IPS-20b (cell line): Measurements from ENCODE around the gene SLC17A7.
A peak's percentile ranks its signal among the peaks of the same experiment; 100 is the strongest.

Source experiments
- H3K27ac ChIP-seq: one replicate; pipeline ENCODE4 v1.5.1; 2013; ENCODE audit warnings: low read length
- H3K27me3 ChIP-seq: 2 replicates; pipeline ENCODE4 v1.6.1; 2013; ENCODE audit warnings: mild to moderate bottlenecking, low read length, inconsistent platforms; ENCODE audit not compliant: insufficient read depth
- H3K36me3 ChIP-seq: 2 replicates; pipeline ENCODE4 v1.6.1; 2013; ENCODE audit warnings: low read depth, mild to moderate bottlenecking, inconsistent platforms, low read length, moderate library complexity; ENCODE audit not compliant: insufficient read depth
- H3K4me1 ChIP-seq: 2 replicates; pipeline ENCODE4 v1.6.1; 2013; ENCODE audit warnings: mild to moderate bottlenecking, control low read depth, inconsistent platforms, low read length, moderate library complexity; ENCODE audit not compliant: insufficient read depth
- H3K4me3 ChIP-seq: 2 replicates; pipeline ENCODE4 v1.5.1; 2013; ENCODE audit warnings: mild to moderate bottlenecking, low read length, inconsistent platforms
- H3K9ac ChIP-seq: 2 replicates; pipeline ENCODE4 v1.6.1; 2013; ENCODE audit warnings: low read depth, mild to moderate bottlenecking, inconsistent platforms, low read length, moderate library complexity
- H3K9me3 ChIP-seq: 2 replicates; pipeline ENCODE4 v1.6.1; 2013; ENCODE audit warnings: mild to moderate bottlenecking, low read depth, low read length, inconsistent platforms; ENCODE audit not compliant: insufficient read depth

Gene SLC17A7

GRCh38 chr19:49441210-49441959 lies at the start of gene SLC17A7:
Gene SLC17A7, minus strand, starts transcription at chr19:49441527. Its CDS starts 148 bp downstream, at chr19:49441379.
- peak within 1 kb of the TSS; percentile 66 for H3K4me3 ChIP-seq
- peaks cover 2% of the 10 kb centered on the region for H3K36me3 ChIP-seq
- H3K9ac ChIP-seq: no peak within 1 kb of the TSS
- no peaks in the 10 kb centered on the region for H3K9me3 ChIP-seq
- H3K4me1 ChIP-seq: peaks cover 13% of the 10 kb centered on the region; the same call in 1 of the 2 replicates
- H3K27ac ChIP-seq: no peak within 1 kb of the TSS
- peaks cover 60% of the 10 kb centered on the region for H3K27me3 ChIP-seq

- peak overlapping the region; percentile 100 for H3K9ac ChIP-seq
- H3K9me3 ChIP-seq: no peaks in the 10 kb centered on the region
- H3K27me3 ChIP-seq: no peaks in the 10 kb centered on the region
- H3K36me3 ChIP-seq: peaks cover 54% of the 10 kb centered on the region
- H3K27ac ChIP-seq: peak overlapping the region; percentile 98
- peak overlapping the region; percentile 94; the same call in 1 of the 2 replicates for H3K4me3 ChIP-seq
- peaks cover 5% of the 10 kb centered on the region for H3K4me1 ChIP-seq
Observed at GRCh38 chr19:49490287-49491029, 49.1 kb upstream of the SLC17A7 start.

- H3K36me3 ChIP-seq: peaks cover 54% of the 10 kb centered on the region
- H3K27me3 ChIP-seq: no peaks in the 10 kb centered on the region
- peaks cover 5% of the 10 kb centered on the region for H3K4me1 ChIP-seq
Observed at GRCh38 chr19:49489601-49490167, 48.4 kb upstream of the SLC17A7 start.

GRCh38 chr19:49488863-49489537 lies 47.7 kb upstream of the SLC17A7 start:
- Histone ChIP-seq H3K27me3 (no peaks in the 10 kb centered on the region), H3K9ac (peak overlapping the region; percentile 100), H3K36me3 (peaks cover 54% of the 10 kb centered on the region), H3K4me3 (peak overlapping the region; percentile 94), H3K9me3 (no peaks in the 10 kb centered on the region), H3K4me1 (peaks cover 5% of the 10 kb centered on the region), H3K27ac (peak overlapping the region; percentile 98)

More at GRCh38 chr19:49489601-49490167, 48.4 kb upstream of the SLC17A7 start:
- Histone ChIP-seq H3K4me3 (peak overlapping the region; percentile 94), H3K27ac (peak overlapping the region; percentile 98), H3K9ac (peak overlapping the region; percentile 100), H3K9me3 (no peaks in the 10 kb centered on the region)

GRCh38 chr19:49488046-49488862 lies 46.9 kb upstream of the SLC17A7 start:
- Histone ChIP-seq H3K27ac (peak overlapping the region; percentile 98), H3K4me1 (peaks cover 5% of the 10 kb centered on the region), H3K36me3 (peaks cover 54% of the 10 kb centered on the region), H3K9ac (peak overlapping the region; percentile 100), H3K4me3 (peak overlapping the region; percentile 94), H3K9me3 (no peaks in the 10 kb centered on the region), H3K27me3 (no peaks in the 10 kb centered on the region)

GRCh38 chr19:49487277-49488045 lies 46.1 kb upstream of the SLC17A7 start, which contains the start of gene RPL13A:
Gene RPL13A, plus strand, starts transcription at chr19:49487608. Its CDS starts 22 bp downstream, at chr19:49487630.
- H3K9ac ChIP-seq: peak within 1 kb of the TSS; percentile 100
- peak within 1 kb of the TSS; percentile 98 for H3K27ac ChIP-seq
- H3K4me3 ChIP-seq: peak within 1 kb of the TSS; percentile 94
- H3K4me1 ChIP-seq: peaks cover 5% of the 10 kb centered on the region
- no peaks in the 10 kb centered on the region for H3K27me3 ChIP-seq
- H3K36me3 ChIP-seq: peaks cover 49% of the 10 kb centered on the region
- H3K9me3 ChIP-seq: no peaks in the 10 kb centered on the region

- peaks cover 43% of the 10 kb centered on the region for H3K36me3 ChIP-seq
- H3K27ac ChIP-seq: no peak overlapping the region
- H3K9ac ChIP-seq: 0 out of 2 replicates have a peak overlapping the region, but pooled peaks have one; percentile 34
- H3K27me3 ChIP-seq: no peaks in the 10 kb centered on the region
- no peaks in the 10 kb centered on the region for H3K9me3 ChIP-seq
- peaks cover 5% of the 10 kb centered on the region for H3K4me1 ChIP-seq
- no peak overlapping the region for H3K4me3 ChIP-seq
Observed at GRCh38 chr19:49486710-49487276, 45.5 kb upstream of the SLC17A7 start.

GRCh38 chr19:49486232-49486631 lies 44.9 kb upstream of the SLC17A7 start:
- Histone ChIP-seq H3K4me3 (no peak overlapping the region), H3K9ac (0 out of 2 replicates have a peak overlapping the region, but pooled peaks have one; percentile 34), H3K27ac (no peak overlapping the region), H3K4me1 (peaks cover 5% of the 10 kb centered on the region), H3K36me3 (peaks cover 37% of the 10 kb centered on the region), H3K27me3 (no peaks in the 10 kb centered on the region), H3K9me3 (no peaks in the 10 kb centered on the region)

GRCh38 chr19:49481020-49481683 lies 39.8 kb upstream of the SLC17A7 start:
- no peaks in the 10 kb centered on the region for H3K36me3 ChIP-seq
- H3K9ac ChIP-seq: no peak overlapping the region
- no peaks in the 10 kb centered on the region for H3K27me3 ChIP-seq
- H3K4me3 ChIP-seq: no peak overlapping the region
- H3K9me3 ChIP-seq: no peaks in the 10 kb centered on the region
- H3K4me1 ChIP-seq: peaks cover 2% of the 10 kb centered on the region; the same call in 1 of the 2 replicates
- H3K27ac ChIP-seq: no peak overlapping the region
